Small intestine (tissue), 7 donors: ENCODE results near the gene B3GALT5. TPM values are rescaled to one million over a fixed set of nuclear protein-coding genes. Genes with fewer than 3 reads are reported as not detected.
A peak's percentile ranks its signal among the peaks of the same experiment; 100 is the strongest.

ENCODE experiments used
- DNase-seq, 2 donors: peaks; one replicate each; pipeline versions ENCODE4 v3.0.0 to v3.0.0-alpha.2; 2013
- FAIRE-seq: peaks from 2 replicates; lab custom pipeline; 2012; peaks lifted over from hg19 to GRCh38; lab: Jason Lieb, UNC
- H3K27ac ChIP-seq, 3 donors: one replicate each; pipeline ENCODE4 v1.5.1; 2013; ENCODE audit warnings: low read length in 2 of 3, mild to moderate bottlenecking in 2 of 3, control low read depth in 1 of 3, inconsistent platforms in 1 of 3, low read depth in 1 of 3, moderate library complexity in 1 of 3
- H3K27me3 ChIP-seq, 3 donors: one replicate each; pipeline ENCODE4 v1.6.1; 2013; ENCODE audit warnings: low read length in 3 of 3, inconsistent platforms in 1 of 3; ENCODE audit not compliant: control insufficient read depth in 3 of 3, insufficient read depth in 3 of 3
- H3K36me3 ChIP-seq, 3 donors: one replicate each; pipeline ENCODE4 v1.6.1; 2013; ENCODE audit warnings: low read length in 3 of 3, inconsistent platforms in 1 of 3, low read depth in 1 of 3, mild to moderate bottlenecking in 1 of 3, moderate library complexity in 1 of 3; ENCODE audit not compliant: control insufficient read depth in 3 of 3, insufficient read depth in 2 of 3
- H3K4me1 ChIP-seq, 3 donors: one replicate each; pipeline ENCODE4 v1.6.1; 2013; ENCODE audit warnings: low read length in 2 of 3, inconsistent platforms in 1 of 3, low read depth in 1 of 3, mild to moderate bottlenecking in 1 of 3, moderate library complexity in 1 of 3; ENCODE audit not compliant: control insufficient read depth in 3 of 3, insufficient read depth in 2 of 3
- H3K4me3 ChIP-seq, 3 donors: one replicate each; pipeline ENCODE4 v1.5.1; 2013; ENCODE audit warnings: low read length in 3 of 3, control low read depth in 1 of 3, inconsistent platforms in 1 of 3, low read depth in 1 of 3, mild to moderate bottlenecking in 1 of 3, moderate library complexity in 1 of 3
- H3K9me3 ChIP-seq, 2 donors: one replicate each; pipeline ENCODE4 v1.6.1; 2013; ENCODE audit warnings: low read depth in 1 of 2, low read length in 1 of 2; ENCODE audit not compliant: control insufficient read depth in 2 of 2, insufficient read depth in 1 of 2
- WGBS, 3 donors: extraction: QIAGEN DNeasy Blood & Tissue Kit; methylation state at CpG; one replicate each; pipeline ENCODE4 v1.1.7; 2013; 5-methylcytosine and 5-hydroxymethylcytosine counted together
- polyA plus RNA-seq, 4 donors: library from polyadenylated mRNA; stranded (reverse) in 3 of 4; unstranded in 1 of 4; fragments of 200-250 nt in 3 of 4; fragments of 120-200 nt in 1 of 4; gene quantifications; one replicate each; pipeline versions ENCODE4 v1.2.1 to v1.2.3, GENCODE V29; 2013
- donor health status: healthy with polysubstance abuse.
- donor health status: control.
- donor health status: control.
- donor health status: Bipolar disorder and iron deficiency.
- donor health status: healthy.

B3GALT5 gene
- polyA plus RNA-seq, 4 donors: 7.6 to 19.5 (median 14.9) TPM

GRCh38 chr21:39613041-39613934 is 548 bp downstream of the B3GALT5 start:
- no peak overlapping the region for H3K27ac ChIP-seq

GRCh38 chr21:39616211-39616772 is 3.6 kb downstream of the B3GALT5 start:
- no peak overlapping the region for H3K27ac ChIP-seq
- no peaks in the 10 kb centered on the region for H3K4me1 ChIP-seq
- H3K9me3 ChIP-seq: no peaks in the 10 kb centered on the region
- 44 to 49% (median 49%) methylated on average over 5 of the region's 5 CpGs for WGBS, 3 donors
- no peak overlapping the region for H3K4me3 ChIP-seq
- H3K27me3 ChIP-seq: peaks cover 0 to 13% (median 13%) of the 10 kb centered on the region in 3 donors
- DNase-seq (no peak), FAIRE-seq (no peak)
- no peaks in the 10 kb centered on the region for H3K36me3 ChIP-seq

More at GRCh38 chr21:39613041-39613934, 548 bp downstream of the B3GALT5 start:
- no peaks in the 10 kb centered on the region for H3K36me3 ChIP-seq
- H3K27me3 ChIP-seq: peaks cover 0 to 13% (median 13%) of the 10 kb centered on the region in 3 donors
- no peak for FAIRE-seq
- peak overlapping the region in 2 of 3 donors; percentile 47 to 49 for H3K4me3 ChIP-seq
- H3K4me1 ChIP-seq: peaks cover 0 to 3% (median 0%) of the 10 kb centered on the region in 3 donors
- H3K9me3 ChIP-seq: no peaks in the 10 kb centered on the region
- WGBS, 3 donors: 10 to 17% (median 16%) methylated on average over 47 of the region's 47 CpGs
- no peak for DNase-seq

GRCh38 chr21:39620856-39621255 is 8.1 kb downstream of the B3GALT5 start:
- Histone ChIP-seq H3K9me3 (no peaks in the 10 kb centered on the region), H3K4me3 (no peak overlapping the region), H3K36me3 (no peaks in the 10 kb centered on the region), H3K27me3 (no peaks in the 10 kb centered on the region), H3K27ac (no peak overlapping the region), H3K4me1 (peaks cover 0 to 2% (median 0%) of the 10 kb centered on the region in 3 donors)
- no peak for FAIRE-seq
- no peak for DNase-seq

- peak; percentile 66 to 90 for DNase-seq
- 20 to 58% (median 33%) methylated on average over 12 of the region's 12 CpGs for WGBS, 3 donors
- no peak for FAIRE-seq
Observed at GRCh38 chr21:39625211-39625895, 12.6 kb downstream of the B3GALT5 start.

GRCh38 chr21:39628385-39628784 is 15.6 kb downstream of the B3GALT5 start:
- 38 to 72% (median 64%) methylated on average over 8 of the region's 8 CpGs for WGBS, 3 donors
- Histone ChIP-seq H3K27ac (peak overlapping the region in 1 of 3 donors; percentile 55), H3K9me3 (no peaks in the 10 kb centered on the region), H3K4me3 (no peak overlapping the region), H3K4me1 (peaks cover 0 to 24% (median 3%) of the 10 kb centered on the region in 3 donors), H3K27me3 (peaks cover 0 to 5% (median 0%) of the 10 kb centered on the region in 3 donors), H3K36me3 (no peaks in the 10 kb centered on the region)
- FAIRE-seq (no peak), DNase-seq (peak; percentile 68 to 71)

More at GRCh38 chr21:39625211-39625895, 12.6 kb downstream of the B3GALT5 start:
- H3K27me3 ChIP-seq: peaks cover 0 to 3% (median 0%) of the 10 kb centered on the region in 3 donors
- H3K4me3 ChIP-seq: no peak overlapping the region
- H3K36me3 ChIP-seq: no peaks in the 10 kb centered on the region
- H3K9me3 ChIP-seq: no peaks in the 10 kb centered on the region
- peak overlapping the region in 2 of 3 donors; percentile 63 to 80 for H3K27ac ChIP-seq
- H3K4me1 ChIP-seq: peaks cover 0 to 2% (median 0%) of the 10 kb centered on the region in 3 donors

- DNase-seq: no peak
- 75 to 82% (median 76%) methylated on average over 8 of the region's 8 CpGs for WGBS, 3 donors
- Histone ChIP-seq H3K36me3 (no peaks in the 10 kb centered on the region), H3K4me3 (no peak overlapping the region), H3K27me3 (peaks cover 0 to 5% (median 0%) of the 10 kb centered on the region in 3 donors), H3K27ac (no peak overlapping the region), H3K4me1 (peaks cover 0 to 31% (median 10%) of the 10 kb centered on the region in 3 donors), H3K9me3 (no peaks in the 10 kb centered on the region)
- FAIRE-seq: no peak
Observed at GRCh38 chr21:39630191-39630591, 17.5 kb downstream of the B3GALT5 start.

- DNase-seq (peak in 1 of 2 donors; percentile 67), FAIRE-seq (no peak)
- H3K27ac ChIP-seq: peak overlapping the region in 1 of 3 donors; percentile 79
- WGBS, 3 donors: 12 to 38% (median 31%) methylated on average over 2 of the region's 2 CpGs
- peaks cover 0 to 29% (median 10%) of the 10 kb centered on the region in 3 donors for H3K4me1 ChIP-seq
- no peaks in the 10 kb centered on the region for H3K36me3 ChIP-seq
- no peaks in the 10 kb centered on the region for H3K9me3 ChIP-seq
- H3K27me3 ChIP-seq: peaks cover 0 to 5% (median 0%) of the 10 kb centered on the region in 3 donors
- no peak overlapping the region for H3K4me3 ChIP-seq
Observed at GRCh38 chr21:39630827-39631226, 18.1 kb downstream of the B3GALT5 start.
